T-helper 1 cell treated with Interleukin-12 subunit alpha and Interleukin-12 subunit beta and Interleukin-4 antibody, amounts not matched to agents 30 μg/mL and 1 μg/mL, for 36 hours (primary cell): ENCODE results near the gene FUBP3.

Experiments used
- H3K27ac Mint-ChIP-seq: one replicate; pipeline ENCODE4 v1.8.0; 2021; ENCODE audit warnings: mild to moderate bottlenecking, mixed read lengths
- H3K27me3 Mint-ChIP-seq: one replicate; pipeline ENCODE4 v1.8.0; 2021; ENCODE audit warnings: low read depth, mixed read lengths
- H3K36me3 Mint-ChIP-seq: one replicate; pipeline ENCODE4 v1.8.0; 2021; ENCODE audit warnings: low read depth, mixed read lengths
- H3K4me1 Mint-ChIP-seq: one replicate; pipeline ENCODE4 v1.8.0; 2021; ENCODE audit warnings: low read depth, mixed read lengths
- H3K4me3 Mint-ChIP-seq: one replicate; pipeline ENCODE4 v1.8.0; 2021; ENCODE audit warnings: mild to moderate bottlenecking, moderate library complexity, mixed read lengths
- H3K9me3 Mint-ChIP-seq: one replicate; pipeline ENCODE4 v1.8.0; 2021; ENCODE audit warnings: mixed read lengths

Gene FUBP3, protein sequence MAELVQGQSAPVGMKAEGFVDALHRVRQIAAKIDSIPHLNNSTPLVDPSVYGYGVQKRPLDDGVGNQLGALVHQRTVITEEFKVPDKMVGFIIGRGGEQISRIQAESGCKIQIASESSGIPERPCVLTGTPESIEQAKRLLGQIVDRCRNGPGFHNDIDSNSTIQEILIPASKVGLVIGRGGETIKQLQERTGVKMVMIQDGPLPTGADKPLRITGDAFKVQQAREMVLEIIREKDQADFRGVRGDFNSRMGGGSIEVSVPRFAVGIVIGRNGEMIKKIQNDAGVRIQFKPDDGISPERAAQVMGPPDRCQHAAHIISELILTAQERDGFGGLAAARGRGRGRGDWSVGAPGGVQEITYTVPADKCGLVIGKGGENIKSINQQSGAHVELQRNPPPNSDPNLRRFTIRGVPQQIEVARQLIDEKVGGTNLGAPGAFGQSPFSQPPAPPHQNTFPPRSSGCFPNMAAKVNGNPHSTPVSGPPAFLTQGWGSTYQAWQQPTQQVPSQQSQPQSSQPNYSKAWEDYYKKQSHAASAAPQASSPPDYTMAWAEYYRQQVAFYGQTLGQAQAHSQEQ

DNA sequence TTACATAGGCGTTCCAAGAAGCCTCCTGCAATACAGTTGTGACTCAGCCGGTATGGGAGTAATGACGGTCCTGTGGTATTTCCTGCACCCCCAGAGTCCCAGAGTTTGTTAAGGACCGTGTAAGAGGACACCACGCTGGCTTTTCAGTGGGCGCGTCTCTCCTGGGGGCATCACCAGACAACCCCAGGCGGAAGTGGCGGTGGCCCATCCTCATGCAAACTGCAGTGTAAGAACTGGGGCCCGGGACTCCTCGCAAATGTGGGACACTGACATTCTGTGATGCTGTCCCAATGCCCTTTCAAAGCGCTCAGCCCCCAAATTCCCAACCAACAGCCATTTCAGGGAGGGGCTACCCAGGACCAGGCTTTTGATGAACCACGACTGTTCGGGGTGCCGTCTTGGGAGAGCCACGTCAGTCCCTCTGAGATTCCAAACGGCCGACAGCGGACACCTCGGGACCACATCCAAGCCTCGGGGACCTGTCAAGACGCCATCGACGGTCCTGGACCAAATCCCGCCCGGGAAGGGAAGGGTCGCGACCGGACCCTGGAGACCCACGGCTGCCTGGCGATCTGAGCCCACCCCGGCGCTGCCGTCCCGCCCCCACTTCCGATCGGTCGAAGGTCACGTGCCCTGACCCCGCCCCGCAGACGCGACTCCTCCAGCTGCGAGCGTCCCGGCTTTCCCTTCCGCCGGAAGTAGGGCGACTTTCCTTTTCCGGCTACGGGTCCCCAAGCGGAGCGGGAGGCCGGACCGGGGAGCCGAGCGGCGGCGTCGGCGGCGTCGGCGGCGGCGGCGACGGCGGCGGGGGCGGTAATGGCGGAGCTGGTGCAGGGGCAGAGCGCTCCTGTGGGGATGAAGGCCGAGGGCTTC, at the start of gene FUBP3:
Gene FUBP3 (plus strand): TSS at position 713 of the 873 bp plus-strand sequence. CDS start 104 bp downstream, at position 817.
- peaks cover 5% of the 10 kb centered on the region for H3K27me3 Mint-ChIP-seq
- H3K36me3 Mint-ChIP-seq = peaks cover 5% of the 10 kb centered on the region
- H3K9me3 Mint-ChIP-seq = no peaks in the 10 kb centered on the region
- H3K27ac Mint-ChIP-seq = peak within 1 kb of the TSS; percentile 85
- H3K4me3 Mint-ChIP-seq = peak within 1 kb of the TSS; percentile 88
- H3K4me1 Mint-ChIP-seq = peaks cover 24% of the 10 kb centered on the region

DNA sequence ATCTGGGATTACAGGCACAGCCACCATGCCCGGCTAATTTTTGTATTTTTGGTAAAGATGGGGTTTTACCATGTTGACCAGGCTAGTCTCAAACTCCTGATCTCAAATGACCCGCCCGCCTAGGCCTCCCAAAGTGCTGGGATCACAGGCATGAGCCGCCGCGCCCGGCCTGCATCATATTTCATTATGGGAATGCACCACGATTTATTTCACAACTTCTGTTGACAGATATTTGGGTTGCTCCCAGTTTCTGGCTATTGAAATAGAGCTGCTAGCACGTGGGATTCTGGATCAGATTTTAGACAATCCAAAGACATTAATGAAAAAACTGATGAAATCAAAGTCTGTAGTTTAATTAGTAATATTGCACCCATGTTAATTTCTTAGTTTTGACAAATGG, 48.4 kb upstream of the FUBP3 start:
- no peak overlapping the region for H3K27ac Mint-ChIP-seq
- no peaks in the 10 kb centered on the region for H3K36me3 Mint-ChIP-seq
- H3K4me3 Mint-ChIP-seq = no peak overlapping the region
- H3K27me3 Mint-ChIP-seq = peaks cover 16% of the 10 kb centered on the region
- H3K4me1 Mint-ChIP-seq = no peaks in the 10 kb centered on the region
- no peaks in the 10 kb centered on the region for H3K9me3 Mint-ChIP-seq

DNA sequence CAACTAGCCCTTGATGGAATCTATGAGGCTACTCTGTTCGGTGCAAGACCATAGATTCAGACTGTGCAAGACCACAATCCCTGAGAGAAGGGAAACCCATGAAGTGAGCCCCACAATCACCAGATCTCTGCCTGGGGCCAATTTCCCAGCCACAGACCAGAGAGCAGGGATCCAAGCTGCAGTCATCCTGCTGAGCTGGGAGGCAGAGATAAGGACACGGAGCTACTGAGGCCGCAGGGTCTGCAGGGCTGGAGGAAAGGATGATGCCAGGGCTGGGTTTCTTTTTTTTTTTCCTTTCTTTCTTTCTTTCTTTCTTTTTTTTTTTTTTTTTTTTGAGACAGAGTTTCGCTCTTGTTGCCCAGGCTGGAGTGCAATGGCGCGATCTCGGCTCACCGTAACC, 47.7 kb upstream of the FUBP3 start:
- H3K4me3 Mint-ChIP-seq = no peak overlapping the region
- peaks cover 20% of the 10 kb centered on the region for H3K27me3 Mint-ChIP-seq
- no peaks in the 10 kb centered on the region for H3K4me1 Mint-ChIP-seq
- no peaks in the 10 kb centered on the region for H3K36me3 Mint-ChIP-seq
- no peak overlapping the region for H3K27ac Mint-ChIP-seq
- no peaks in the 10 kb centered on the region for H3K9me3 Mint-ChIP-seq

DNA sequence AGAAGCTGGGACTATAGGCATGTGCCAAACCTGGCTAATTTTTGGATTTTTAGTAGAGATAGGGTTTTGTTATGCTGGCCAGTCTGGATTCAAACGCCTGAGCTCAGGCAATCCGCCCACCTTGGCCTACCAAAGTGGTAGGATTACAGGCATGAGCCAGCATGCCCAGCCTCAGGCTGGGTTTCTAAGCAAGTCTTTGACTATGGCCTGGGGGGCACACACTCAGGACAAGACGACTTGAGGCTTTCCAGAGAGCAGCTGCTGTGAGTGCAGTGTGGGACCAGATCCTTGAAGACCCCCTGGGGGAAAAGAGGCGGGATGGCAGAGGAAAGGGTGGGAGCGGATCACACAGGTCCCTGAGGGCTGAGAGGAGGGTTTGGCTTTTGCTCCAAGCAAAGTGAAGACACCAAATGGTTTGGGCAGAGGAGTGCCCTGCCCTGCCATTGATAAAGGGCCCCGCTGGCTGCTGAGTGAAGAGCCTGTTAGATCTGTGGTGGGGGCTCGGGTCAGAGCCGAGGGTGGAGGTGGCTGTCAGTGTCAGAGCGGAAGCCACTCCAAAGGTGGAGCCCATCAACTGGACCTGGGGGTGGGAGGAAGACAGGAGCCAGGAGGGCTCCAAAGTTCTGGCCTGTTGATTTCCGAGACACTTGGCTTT, 46.8 kb upstream of the FUBP3 start:
- Mint-ChIP-seq H3K9me3 (no peaks in the 10 kb centered on the region), H3K4me1 (no peaks in the 10 kb centered on the region), H3K27ac (no peak overlapping the region), H3K4me3 (no peak overlapping the region), H3K27me3 (peaks cover 29% of the 10 kb centered on the region), H3K36me3 (no peaks in the 10 kb centered on the region)

DNA sequence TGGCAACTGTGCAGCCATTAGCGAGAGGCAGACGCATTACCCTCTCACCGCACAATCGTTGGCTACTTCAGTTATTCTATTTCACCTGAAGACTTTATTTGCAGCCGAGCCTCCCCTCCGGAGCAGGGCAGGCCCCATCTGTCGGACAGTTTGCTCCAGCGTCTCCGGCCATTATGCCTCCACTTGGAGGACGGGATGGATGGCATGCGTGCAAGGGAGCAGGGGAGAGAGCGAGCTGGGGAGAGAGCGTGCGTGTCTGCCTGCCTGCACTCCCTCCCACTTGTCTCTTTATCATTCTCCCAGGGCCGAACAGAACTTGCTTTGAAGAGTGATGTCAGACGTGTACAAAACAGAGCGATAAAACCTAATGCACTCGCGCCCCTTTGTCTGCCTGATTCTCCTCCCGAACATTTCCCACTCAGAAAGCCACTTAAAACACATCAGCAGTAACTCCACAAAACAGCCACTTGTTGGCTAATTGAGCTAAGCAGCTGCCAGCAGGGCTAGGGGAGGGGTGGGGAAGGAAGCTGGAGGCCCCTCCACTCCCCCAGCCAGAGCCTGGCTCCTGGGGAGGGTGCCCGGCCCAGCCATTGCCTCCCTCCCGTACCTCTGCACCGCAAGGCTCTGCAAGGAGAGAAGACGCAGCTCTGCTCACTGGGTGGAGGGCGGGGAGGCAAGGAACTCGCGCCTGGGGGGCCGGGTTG, 43.4 kb upstream of the FUBP3 start:
- Mint-ChIP-seq H3K27ac (no peak overlapping the region), H3K36me3 (no peaks in the 10 kb centered on the region), H3K4me3 (no peak overlapping the region), H3K27me3 (peaks cover 53% of the 10 kb centered on the region), H3K4me1 (no peaks in the 10 kb centered on the region), H3K9me3 (no peaks in the 10 kb centered on the region)

DNA sequence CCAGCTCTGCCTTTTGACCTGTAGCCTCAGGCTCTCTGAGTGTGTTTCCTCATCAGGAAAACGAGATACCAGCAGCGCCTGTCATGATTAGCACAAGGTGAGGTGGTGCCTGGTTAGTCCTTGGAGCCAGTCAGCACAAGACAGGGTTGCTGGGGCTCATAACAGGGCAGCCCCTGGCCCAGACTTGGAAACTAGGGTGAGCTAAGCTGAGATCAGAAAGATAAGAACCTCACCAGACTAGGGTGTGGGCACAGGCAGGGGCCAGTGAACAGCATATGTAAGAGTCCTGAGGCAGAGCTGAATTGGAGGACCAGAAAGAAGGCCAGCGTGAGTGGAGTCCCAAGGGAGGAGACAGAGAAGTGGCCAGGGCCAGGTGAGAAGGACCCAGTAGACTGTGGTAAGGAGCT, 42.7 kb upstream of the FUBP3 start:
- H3K4me1 Mint-ChIP-seq = no peaks in the 10 kb centered on the region
- H3K36me3 Mint-ChIP-seq = no peaks in the 10 kb centered on the region
- H3K27ac Mint-ChIP-seq = no peak overlapping the region
- H3K9me3 Mint-ChIP-seq = no peaks in the 10 kb centered on the region
- H3K27me3 Mint-ChIP-seq = peaks cover 53% of the 10 kb centered on the region
- H3K4me3 Mint-ChIP-seq = no peak overlapping the region

DNA sequence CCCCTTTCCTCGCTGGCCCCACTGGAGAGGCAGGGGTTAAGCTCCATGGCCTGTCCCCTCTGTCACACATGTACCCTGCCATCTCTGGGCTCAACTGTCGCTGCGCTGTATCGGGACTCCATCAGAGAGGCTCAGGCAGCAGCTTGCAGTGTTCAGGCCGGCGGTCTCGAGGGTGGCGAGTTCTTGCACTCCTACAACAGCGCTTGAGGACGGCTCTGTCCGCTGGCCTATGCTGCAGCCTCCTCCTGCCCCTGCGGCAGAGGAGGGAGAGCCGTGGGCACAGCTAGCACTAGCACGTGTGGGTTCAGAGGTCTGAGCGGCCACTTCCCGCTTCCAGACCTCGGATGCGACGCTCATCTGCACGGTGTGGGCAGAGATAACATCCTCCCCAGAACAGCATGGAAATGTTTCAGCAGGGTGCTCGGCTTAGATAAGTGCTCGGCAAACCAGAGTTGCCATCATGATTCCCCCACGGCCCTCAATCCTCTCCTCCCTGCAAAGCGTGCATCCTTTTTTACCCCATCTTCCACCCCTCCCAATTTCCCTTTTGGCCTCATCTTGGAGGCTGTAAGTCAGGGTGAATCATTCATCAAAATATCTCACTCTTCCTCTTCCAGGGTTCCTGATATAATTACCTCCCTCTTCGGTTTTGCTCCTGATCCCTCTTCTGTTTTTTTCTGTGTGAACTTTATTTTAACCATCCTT, 41.9 kb upstream of the FUBP3 start:
- no peaks in the 10 kb centered on the region for H3K4me1 Mint-ChIP-seq
- peaks cover 53% of the 10 kb centered on the region for H3K27me3 Mint-ChIP-seq

DNA sequence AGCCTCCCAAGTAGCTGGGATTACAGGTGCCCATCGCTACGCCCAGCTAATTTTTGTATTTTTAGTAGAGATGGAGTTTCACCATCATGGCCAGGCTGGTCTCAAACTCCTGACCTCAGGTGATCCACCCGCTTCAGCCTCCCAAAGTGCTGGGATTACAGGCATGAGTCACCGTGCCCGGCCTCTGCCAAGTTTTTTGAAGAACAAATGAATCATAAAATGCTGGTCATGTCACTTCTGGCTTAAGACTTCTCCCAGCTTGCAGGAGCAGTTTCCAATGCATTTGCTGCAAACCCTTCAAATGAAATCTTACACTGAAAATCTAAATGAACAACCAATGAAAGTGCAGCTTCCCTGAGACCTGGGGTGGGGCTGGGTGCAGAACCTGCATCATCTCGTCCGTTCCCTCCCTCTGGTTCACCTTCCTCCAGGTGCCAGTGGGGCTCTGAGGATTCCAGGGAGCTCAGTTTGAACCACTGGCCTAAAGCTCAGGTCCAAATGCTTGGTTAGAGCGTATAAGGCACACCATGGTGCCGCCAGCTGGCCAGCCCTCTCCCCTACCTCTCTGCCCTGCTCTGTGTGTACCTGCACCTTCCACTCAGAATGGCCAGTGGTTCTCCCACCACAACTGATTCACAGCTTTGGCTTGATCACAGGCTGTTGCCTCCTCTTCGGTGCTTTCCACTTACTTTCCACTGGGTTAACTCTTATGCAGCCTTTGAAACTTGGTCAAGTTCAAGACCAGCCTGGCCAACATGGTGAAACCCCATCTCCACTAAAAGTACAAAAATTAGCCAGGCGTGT, 39.8 kb upstream of the FUBP3 start:
- H3K4me3 Mint-ChIP-seq = no peak overlapping the region
- H3K4me1 Mint-ChIP-seq = no peaks in the 10 kb centered on the region
- no peaks in the 10 kb centered on the region for H3K36me3 Mint-ChIP-seq
- H3K27ac Mint-ChIP-seq = no peak overlapping the region
- H3K27me3 Mint-ChIP-seq = peaks cover 49% of the 10 kb centered on the region
- H3K9me3 Mint-ChIP-seq = no peaks in the 10 kb centered on the region

More for the DNA sequence above, 41.9 kb upstream of the FUBP3 start:
- no peak overlapping the region for H3K4me3 Mint-ChIP-seq
- H3K27ac Mint-ChIP-seq = no peak overlapping the region
- no peaks in the 10 kb centered on the region for H3K9me3 Mint-ChIP-seq
- H3K36me3 Mint-ChIP-seq = no peaks in the 10 kb centered on the region

DNA sequence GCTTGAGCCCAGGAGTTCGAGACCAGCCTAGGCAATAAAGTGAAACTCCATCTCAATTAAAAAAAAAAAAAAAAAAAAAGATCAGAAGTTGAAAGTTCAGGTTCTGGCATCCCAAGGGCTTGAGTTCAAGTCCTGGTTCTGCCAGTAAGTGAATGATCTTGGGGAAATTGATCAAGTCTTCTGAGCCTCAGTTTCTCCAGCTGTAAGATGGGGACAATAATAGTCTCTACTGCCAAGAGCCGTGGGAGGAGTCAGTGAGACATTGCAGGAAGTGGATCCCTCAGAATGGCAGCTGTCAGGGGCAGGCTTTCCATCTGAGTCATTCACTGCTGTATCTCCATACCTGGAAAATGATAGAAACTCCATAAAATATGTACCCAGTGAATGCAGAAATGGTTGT, 37.8 kb upstream of the FUBP3 start:
- no peaks in the 10 kb centered on the region for H3K4me1 Mint-ChIP-seq
- no peak overlapping the region for H3K4me3 Mint-ChIP-seq
- H3K9me3 Mint-ChIP-seq = no peaks in the 10 kb centered on the region
- H3K27ac Mint-ChIP-seq = no peak overlapping the region
- no peaks in the 10 kb centered on the region for H3K36me3 Mint-ChIP-seq
- peaks cover 35% of the 10 kb centered on the region for H3K27me3 Mint-ChIP-seq

DNA sequence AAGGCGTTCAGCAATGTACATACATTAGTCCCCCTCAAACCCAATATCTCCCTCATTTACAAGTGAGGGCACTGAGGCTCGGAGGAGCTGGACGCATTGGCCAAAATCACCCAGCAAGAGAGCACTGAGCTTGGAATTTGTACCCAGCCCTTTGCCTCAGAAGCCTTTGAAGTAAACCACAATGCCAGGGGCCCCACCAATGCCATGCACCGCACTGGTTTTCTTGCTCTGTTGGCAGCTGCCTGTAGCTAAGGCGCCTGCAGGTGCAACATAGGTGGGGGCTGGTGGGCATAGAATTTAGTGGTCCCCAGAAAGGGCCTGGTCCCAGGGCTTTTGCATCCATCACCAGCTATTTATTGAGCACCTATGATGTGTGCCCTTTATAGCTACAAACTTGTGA, 37.3 kb upstream of the FUBP3 start:
- Mint-ChIP-seq H3K27me3 (peaks cover 29% of the 10 kb centered on the region), H3K4me3 (no peak overlapping the region), H3K9me3 (no peaks in the 10 kb centered on the region), H3K4me1 (no peaks in the 10 kb centered on the region), H3K36me3 (no peaks in the 10 kb centered on the region), H3K27ac (no peak overlapping the region)

DNA sequence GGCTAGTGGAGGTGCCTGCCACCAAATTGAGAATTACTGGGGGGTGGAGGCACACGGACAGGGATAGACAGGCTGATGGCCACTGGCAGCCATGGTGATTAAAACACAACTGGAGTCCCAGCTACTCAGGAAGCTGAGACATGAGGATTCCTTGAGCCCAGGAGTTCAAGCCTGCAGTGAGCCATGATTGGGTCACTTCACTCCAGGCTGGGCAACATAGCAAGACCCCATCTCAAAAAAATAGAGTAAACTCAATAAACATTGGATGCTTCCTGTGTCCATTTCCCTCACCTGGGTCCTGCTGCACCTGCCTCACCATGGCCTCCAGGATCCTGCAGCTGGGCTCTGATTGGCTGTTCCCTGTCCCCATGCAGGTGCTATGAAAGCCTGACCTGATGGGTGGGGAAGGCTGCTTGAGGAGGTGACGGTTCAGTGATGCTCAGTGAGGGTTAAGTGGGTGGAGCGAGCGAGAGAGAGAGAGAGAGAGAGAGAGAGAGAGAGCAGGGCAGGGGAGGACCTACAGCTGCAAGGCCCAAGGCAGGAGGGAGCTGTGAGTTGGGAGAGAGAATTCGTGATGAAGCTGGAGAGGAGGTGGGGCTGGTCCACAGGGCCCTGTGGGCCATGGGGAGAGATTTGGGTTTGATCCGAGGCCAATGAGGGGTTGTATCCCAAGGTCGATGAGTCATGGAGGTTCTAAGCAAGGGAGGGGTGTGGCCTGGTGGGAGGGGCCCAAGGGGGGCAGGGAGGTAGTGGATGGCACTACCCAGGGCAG, 36.7 kb upstream of the FUBP3 start:
- Mint-ChIP-seq H3K36me3 (no peaks in the 10 kb centered on the region), H3K27ac (no peak overlapping the region), H3K27me3 (peaks cover 23% of the 10 kb centered on the region), H3K4me1 (no peaks in the 10 kb centered on the region), H3K4me3 (no peak overlapping the region), H3K9me3 (no peaks in the 10 kb centered on the region)

DNA sequence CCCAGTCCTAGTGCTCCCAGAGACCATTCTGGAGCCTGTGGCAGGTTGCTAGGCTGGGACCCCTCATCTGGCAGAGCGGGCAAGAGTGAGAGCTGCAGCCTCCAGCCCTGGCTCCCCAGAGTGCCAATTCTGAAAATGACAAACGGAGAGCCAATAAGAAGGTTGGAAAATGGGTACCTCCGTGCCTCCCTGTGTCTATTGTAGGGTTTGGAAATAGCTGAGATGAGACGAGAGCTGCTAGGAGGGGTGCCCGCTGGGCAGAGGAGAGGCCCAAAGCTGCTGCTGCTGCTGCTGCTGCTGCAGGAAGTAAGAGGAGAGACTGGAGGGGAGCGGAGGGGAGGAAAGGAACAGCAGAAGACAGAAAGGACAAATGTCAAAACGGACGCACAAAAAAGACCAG, 36.0 kb upstream of the FUBP3 start:
- Mint-ChIP-seq H3K9me3 (no peaks in the 10 kb centered on the region), H3K36me3 (no peaks in the 10 kb centered on the region), H3K27me3 (peaks cover 16% of the 10 kb centered on the region), H3K27ac (no peak overlapping the region), H3K4me1 (no peaks in the 10 kb centered on the region), H3K4me3 (no peak overlapping the region)
